Measurements from ENCODE around the gene RNF141.

The RNF141 gene, protein sequence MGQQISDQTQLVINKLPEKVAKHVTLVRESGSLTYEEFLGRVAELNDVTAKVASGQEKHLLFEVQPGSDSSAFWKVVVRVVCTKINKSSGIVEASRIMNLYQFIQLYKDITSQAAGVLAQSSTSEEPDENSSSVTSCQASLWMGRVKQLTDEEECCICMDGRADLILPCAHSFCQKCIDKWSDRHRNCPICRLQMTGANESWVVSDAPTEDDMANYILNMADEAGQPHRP

GRCh38 chr11:10540915-10541560, at the start of gene RNF141:
Gene RNF141 (minus strand): TSS chr11:10541187. CDS start chr11:10534158, 7,029 bp downstream.
- DNase-seq (ENCODE audit: low read depth in 2 of 2, low spot score in 1 of 2), result peak; percentile 89 to 92

GRCh38 chr11:10590218-10590915, 49.4 kb upstream of the RNF141 start:
- DNase-seq (ENCODE audit: low read depth in 2 of 2, low spot score in 1 of 2), result no peak

- no peak for DNase-seq (ENCODE audit: low read depth in 2 of 2, low spot score in 1 of 2)
Measured at GRCh38 chr11:10588904-10589303, 47.9 kb upstream of the RNF141 start.

DNA sequence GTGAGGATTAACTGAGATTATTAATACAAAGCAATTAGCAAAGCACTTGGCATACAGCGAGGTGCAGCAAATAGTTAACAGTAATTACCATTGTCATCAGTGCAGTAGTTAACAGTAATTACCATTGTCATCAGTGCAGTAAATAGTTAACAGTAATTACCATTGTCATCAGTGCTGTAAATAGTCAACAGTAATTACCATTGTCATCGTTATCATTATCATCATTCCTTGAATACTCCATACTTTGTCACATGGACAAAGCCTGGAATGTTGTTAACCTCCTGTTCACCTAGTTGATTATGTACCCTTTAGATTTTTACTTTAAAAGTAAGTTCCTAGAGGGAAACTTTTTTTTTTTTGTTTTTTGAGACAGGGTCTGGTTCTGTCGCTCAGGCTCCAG, 47.0 kb upstream of the RNF141 start:
- no peak for DNase-seq (ENCODE audit: low read depth in 2 of 2, low spot score in 1 of 2)

DNA sequence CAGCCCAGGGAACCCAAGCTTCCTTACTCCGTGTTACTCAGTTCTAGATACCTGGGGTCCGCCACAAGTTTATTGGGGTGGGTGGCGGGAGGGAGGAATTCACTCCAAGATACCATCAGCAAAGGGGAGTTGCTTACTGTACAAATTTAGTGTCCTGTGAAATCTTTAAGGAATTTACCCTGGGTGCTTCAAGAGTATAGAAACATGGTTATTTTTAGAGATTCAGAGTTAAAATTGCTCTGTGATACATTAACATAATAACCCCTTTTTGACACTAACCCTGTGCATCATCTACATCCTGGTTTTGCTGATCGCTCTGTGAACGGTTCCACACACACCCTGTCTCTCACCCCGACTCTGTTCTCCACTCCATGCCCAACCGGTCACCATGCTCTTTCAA, 46.4 kb upstream of the RNF141 start:
- no peak for DNase-seq (ENCODE audit: low read depth in 2 of 2, low spot score in 1 of 2)

- no peak for DNase-seq (ENCODE audit: low read depth in 2 of 2, low spot score in 1 of 2)
Measured at GRCh38 chr11:10584071-10584501, 43.1 kb upstream of the RNF141 start.

GRCh38 chr11:10581481-10582019, 40.6 kb upstream of the RNF141 start:
- no peak for DNase-seq (ENCODE audit: low read depth in 2 of 2, low spot score in 1 of 2)

DNA sequence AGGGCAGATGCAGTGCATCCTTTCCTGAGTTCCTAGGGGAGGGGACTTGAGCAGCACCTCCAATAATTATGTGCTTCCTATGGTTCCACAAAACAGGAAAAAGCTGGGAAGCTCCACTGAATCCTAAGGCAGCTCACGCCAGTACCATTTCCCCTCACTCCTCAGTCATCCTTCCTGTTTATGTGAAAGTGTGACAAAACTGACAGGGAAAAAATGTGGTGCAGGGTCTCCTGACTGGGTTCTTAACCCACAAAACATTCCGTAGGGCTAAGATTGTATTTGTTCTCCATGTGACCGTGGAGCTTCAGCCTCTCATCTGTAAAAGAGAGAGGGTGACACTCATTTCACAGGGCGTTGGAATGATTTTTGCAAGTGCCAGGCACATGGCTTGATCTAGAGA, 39.6 kb upstream of the RNF141 start:
- no peak for DNase-seq (ENCODE audit: low read depth in 2 of 2, low spot score in 1 of 2)

GRCh38 chr11:10579700-10580099, 38.7 kb upstream of the RNF141 start:
- no peak for DNase-seq (ENCODE audit: low read depth in 2 of 2, low spot score in 1 of 2)

DNA sequence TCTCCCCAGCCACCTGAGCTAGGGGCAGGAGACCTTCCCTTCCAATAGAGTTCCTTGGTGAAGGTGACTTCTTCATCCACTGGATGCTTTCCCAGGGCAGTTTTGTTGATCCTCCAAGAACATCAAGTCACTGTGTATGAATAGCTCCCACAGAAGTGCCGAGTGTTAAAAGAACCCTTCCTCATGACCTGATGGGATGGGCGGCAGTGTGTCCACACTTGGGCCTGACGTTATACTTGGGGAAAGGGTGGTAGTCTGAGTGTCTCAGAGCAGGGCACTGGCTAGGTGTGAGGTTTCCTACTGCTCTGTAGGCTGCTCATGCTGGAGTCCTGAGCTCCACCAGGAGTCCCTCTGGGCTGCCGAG, 35.0 kb upstream of the RNF141 start:
- no peak for DNase-seq (ENCODE audit: low read depth in 2 of 2, low spot score in 1 of 2)

DNA sequence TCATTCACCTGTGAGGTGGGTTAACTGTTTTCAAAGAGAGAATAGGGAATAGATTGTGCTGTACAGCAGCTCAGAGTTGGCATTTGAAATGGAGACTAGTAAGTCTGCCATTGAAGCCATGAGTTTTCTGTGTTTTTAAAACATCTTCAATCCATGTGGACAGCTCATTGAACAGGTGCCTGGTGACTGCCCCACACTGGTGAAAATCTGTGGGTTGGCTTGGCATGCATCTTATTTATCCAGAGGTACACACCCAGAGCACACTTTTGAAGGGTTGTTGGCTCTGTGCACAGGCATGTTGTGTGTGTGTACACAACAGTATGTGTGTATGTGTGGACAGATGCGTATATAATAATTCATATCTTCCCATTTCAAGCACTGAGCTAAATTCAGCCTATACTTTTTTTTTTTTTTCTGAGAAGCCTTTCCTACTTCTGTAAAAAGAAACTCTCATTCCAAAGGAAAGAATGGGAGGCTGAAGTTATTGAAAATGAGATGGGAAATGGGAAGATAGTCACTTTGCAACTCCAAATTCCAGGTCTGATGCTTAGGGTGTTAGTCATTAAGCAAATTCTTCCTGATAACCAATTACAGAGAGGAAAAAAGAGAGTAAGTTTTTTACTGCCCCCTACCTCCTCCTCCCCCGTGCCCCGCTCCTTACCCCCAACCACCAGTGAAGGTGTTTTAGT, 34.5 kb upstream of the RNF141 start:
- no peak for DNase-seq (ENCODE audit: low read depth in 2 of 2, low spot score in 1 of 2)

DNA sequence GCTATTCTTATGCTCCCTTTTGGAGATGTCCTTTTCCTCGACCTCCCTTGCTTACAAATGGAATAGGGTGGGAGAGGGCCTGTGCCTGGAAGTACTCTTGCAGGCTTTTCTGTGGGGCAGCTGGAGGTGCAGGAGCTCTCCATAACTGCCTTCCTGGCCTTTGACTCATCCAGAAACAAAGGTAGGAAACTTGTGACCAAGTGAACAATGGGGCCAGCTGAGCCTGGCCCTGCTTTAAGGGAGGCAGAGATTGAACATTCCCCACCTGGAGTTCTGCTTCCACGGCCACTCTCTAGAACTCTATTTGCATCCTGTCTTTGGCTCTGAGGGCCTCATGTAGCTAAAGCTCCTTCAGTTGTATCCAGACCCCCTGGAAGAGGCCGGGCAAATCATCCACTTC, 32.6 kb upstream of the RNF141 start:
- DNase-seq (ENCODE audit: low read depth in 2 of 2, low spot score in 1 of 2), result no peak

DNA sequence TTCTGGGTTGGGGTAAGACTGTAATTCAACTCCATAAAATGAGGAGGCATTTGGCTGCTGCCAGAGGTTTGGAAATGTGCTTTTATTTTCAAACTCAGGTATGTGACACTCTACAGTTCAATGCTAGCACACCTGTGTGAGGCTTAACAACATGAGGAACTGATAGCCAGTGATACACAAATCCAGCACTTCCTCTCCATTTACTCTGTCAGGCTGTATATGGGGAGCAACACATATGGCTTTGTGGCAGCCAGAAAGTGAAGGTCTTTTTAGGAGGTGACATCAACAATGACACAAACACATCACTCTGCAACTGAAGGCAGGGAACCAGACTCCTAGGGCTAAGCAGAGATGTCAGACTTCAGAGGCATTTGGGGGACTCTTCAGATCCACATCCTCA, 32.0 kb upstream of the RNF141 start:
- DNase-seq (ENCODE audit: low read depth in 2 of 2, low spot score in 1 of 2), result no peak

DNA sequence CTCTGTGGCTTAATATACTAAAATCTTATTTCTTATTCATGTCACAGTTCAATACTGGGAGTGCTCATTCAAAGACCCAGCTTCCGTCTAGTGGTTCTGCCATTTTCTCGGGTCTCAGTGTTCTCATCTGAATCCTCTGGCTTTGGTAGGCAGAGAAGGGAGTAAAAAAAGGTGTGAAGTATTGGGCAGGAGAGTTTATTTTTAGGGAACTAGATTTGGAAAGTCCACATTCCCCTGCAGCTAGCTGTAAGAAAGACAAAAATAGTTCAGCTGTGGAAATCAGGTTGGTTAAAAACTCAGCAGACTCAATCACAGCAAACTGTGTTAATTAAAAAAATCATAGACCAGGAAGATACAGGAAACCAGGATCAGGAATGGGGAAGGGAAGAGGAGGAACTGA, 31.5 kb upstream of the RNF141 start:
- no peak for DNase-seq (ENCODE audit: low read depth in 2 of 2, low spot score in 1 of 2)

DNA sequence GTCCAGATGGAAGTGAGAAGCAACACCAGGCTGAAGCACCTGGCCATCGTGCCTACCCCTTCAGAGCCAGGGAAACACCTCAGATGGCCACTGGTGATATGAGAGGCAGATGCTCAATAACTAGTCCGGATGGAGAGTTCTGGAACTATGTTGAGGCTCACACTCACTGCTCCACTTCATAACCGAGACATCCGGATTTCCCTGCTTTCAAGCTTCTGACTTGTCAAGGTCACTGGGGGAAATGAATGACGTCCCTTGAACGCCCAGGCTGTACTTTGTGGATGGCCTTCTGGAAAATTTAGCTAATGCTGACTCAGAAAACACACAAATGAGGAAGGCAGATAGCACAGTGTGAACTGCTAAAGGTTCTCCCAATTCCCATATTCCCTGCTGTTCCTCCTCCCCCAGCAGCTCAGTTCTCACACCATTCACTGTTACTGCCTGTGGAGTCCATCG, 27.5 kb upstream of the RNF141 start, which contains the start of gene LYVE1:
Gene LYVE1, minus strand, starts transcription at position 180 of the 456 bp plus-strand sequence. Its CDS starts 133 bp downstream, at position 47.
- DNase-seq (ENCODE audit: low read depth in 2 of 2, low spot score in 1 of 2), result no peak

DNA sequence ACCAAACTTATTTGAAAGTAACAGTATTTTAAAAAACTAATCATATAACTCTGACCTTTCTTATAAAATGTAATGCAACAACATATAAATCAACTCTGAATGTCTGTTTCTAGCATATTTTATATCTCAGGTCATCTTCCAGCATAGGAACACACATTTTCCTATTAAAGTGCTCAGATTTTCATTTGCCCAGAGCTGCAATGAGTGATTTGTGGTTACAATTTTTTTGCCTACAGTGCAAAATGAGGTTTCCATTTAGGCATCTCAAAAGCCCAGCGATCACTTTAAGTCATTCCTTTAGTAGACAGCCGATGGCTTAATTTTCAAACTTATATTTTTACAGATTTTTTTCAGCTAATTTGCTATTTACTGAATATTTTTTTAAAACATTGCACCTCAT, 26.5 kb upstream of the RNF141 start:
- DNase-seq (ENCODE audit: low read depth in 2 of 2, low spot score in 1 of 2), result no peak

- no peak for DNase-seq (ENCODE audit: low read depth in 2 of 2, low spot score in 1 of 2)
Measured at GRCh38 chr11:10566257-10566957, 25.4 kb upstream of the RNF141 start.

- no peak for DNase-seq (ENCODE audit: low read depth in 2 of 2, low spot score in 1 of 2)
Measured at GRCh38 chr11:10565493-10565892, 24.5 kb upstream of the RNF141 start.

DNA sequence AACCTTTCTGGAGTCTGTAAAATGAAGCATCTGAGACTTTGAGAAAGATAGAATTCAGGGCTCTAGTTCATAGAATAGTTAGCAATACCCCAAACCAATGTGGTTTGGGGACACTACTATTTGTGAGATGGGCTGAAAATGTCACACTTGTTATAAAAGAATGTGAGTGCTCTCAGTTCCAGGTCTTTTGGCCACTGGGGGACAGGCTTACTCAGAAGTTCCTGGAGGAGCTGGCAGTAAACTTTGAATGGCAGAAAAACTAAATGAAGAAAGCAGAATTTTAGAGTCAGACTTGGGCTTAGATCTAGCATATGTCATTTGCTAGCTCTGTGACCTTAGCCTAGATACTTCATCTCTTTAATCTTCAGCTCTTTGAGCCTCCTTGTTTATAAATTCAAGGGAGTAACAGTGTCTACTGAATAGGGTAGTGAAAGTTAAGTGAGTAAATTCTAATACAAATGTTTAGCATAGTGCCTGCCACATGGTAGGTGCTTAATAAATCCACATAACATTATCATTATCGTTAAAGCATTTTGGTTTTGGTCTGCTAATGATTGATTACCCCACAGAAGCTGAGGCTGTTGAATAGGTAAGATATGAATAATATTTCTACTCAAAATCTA, 23.8 kb upstream of the RNF141 start:
- no peak for DNase-seq (ENCODE audit: low read depth in 2 of 2, low spot score in 1 of 2)

DNA sequence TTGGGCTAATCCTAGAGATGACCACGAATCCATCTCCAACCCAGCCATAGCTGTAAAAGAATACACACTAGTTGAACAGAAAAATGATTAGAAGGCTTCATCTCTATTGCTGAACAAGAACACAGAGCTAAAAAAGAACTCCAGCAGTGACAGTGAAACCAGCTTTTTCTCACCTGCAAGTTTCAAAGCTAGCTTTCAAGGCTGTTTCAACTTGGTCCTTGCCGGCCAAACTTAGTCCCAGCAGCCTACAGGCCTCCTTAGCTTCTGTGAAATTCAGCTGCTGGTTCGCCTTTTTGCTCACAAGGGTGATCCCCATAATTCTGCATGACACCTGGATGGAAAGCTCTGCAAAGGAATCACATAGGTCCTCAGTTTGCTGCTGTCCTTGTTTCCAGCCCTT, 23.0 kb upstream of the RNF141 start:
- DNase-seq (ENCODE audit: low read depth in 2 of 2, low spot score in 1 of 2), result no peak

Measured in stimulated activated CD8-positive, alpha-beta memory T cell treated with anti-CD3 and anti-CD28 coated beads, Interleukin-4, amount 100 ng/mL, for 1 hour (primary cell).